Activated CD8-positive, alpha-beta memory T cell treated with anti-CD3 and anti-CD28 coated beads for 36 hours (primary cell): Measurements from ENCODE around the gene PSMD14. TPM values are rescaled to one million over a fixed set of nuclear protein-coding genes. Genes with fewer than 3 reads are reported as not detected.
"Not testable (repeated sequence)": the region's sequence is repeated elsewhere in the genome, so short reads cannot be mapped to it uniquely, and the experiment has no call there.

ENCODE experiments used
- CTCF ChIA-PET: fragments of 350-600 bp; sonication (Branson Sonifier 250); formaldehyde crosslinking; loops from one replicate; lab custom pipeline; 2021; ENCODE audit warnings: antibody characterized with exemption; lab: Charles Lee
- POLR2A ChIA-PET: fragments of 350-600 bp; sonication (Branson Sonifier 250); formaldehyde crosslinking; loops from one replicate; lab custom pipeline; 2021; ENCODE audit warnings: antibody characterized with exemption; lab: Charles Lee
- total RNA-seq, 2 experiments: library from RNA; stranded (reverse); gene quantifications; one replicate each; pipeline ENCODE4 v1.2.3, GENCODE V29; 2021

Gene PSMD14
- 100 to 1,000 TPM in 1 of 2 experiments, 10 to 100 TPM in 1; 99.1 to 105 TPM for total RNA-seq

DNA sequence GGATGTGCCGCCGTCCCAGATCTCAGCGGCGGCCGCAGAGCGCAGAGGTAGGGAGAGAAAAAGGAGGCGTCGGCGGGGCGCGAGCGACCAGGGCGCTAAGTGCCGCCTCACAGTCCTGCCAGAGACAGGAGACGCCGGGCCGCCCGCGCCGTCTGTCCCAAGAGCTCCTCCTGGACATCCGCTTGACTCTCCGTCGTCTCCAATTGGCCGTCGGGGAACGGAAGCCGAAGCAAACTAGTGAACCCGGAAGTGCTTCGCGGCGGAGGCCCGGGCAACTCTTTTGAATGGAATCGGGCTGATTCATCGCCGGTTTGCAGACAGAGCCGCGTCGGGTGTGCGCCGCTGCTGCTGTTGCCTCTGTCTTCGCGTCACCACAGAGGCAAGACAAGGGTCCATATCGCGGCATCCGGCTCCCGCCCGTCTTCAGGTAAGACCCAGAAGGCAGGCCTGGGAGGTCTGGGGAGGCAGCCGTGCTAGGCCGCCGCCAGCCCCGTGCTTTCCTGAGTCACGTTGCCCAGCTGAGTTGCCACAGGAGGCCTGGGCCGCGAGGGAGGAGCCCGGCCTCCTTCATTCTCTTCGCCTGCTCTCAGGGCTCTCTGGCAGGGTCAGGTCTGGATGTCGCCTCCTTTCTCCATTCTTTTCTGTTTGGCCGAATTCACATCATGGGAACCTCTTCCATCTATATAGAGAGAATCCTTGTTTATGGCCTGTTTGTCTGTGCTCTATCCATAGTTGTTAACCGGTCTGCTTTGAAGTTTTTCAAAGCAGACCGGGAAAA, at the start of gene PSMD14:
Gene PSMD14, plus strand, starts transcription at position 248 of the 778 bp plus-strand sequence. CDS start 10,401 bp downstream, outside the sequence.
- POLR2A ChIA-PET, result interaction anchor here (0.6 to 1.0 kb wide), 4 partner anchors 58 to 1388 kb away, joined by 4 to 6 read pairs (median 4); partner anchors contain the start of gene RBMS1
- CTCF ChIA-PET, result interaction anchor here (0.7 kb wide), 1 partner anchor 761 kb away, joined by 3 read pairs; no protein-coding TSS in a partner anchor

DNA sequence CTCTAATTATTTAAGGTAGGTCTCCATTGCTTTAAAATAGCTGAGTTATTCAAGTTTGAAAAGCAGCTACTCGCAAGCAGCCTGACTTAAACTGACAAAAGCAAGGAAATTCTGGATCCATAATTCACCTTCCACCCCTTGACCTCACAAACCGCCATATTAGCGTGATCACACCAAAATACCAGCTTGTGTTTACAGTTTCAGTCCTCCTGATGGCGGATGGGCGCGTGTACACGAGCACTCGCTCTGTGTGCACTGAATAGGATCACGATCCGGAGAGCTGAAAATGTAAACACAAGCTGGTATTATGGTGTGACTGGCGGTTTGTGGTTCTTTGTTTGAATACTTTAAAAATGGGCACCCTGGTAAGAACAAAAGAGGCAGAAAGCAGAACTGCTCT, 42.4 kb upstream of the PSMD14 start:
- CTCF ChIA-PET, result interaction anchor here (1.1 kb wide), 1 partner anchor 43 kb away, joined by 3 read pairs; no protein-coding TSS in a partner anchor
- POLR2A ChIA-PET, result interaction anchor here (0.7 kb wide), 1 partner anchor 48 kb away, joined by 3 read pairs; no protein-coding TSS in a partner anchor

DNA sequence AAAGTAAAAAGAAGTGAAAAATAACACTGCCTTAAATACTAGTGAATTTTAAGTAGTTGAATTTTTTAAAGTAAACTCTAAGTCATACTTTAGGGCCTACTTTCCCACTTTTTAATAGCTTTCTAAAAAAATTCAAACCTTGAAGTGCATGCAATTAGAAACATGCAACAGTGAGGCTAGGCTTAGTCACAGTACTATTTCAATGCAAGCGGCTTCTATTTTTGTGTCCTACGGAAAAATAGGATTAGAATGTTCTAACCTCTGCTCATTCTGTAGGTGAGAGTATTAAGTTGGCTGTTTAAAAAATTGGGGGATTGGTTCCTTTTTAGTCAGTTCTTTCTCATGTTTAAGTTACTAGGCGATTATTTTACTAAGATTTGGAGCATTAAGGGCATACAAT, 39.1 kb upstream of the PSMD14 start:
- CTCF ChIA-PET, result no interaction called here
- POLR2A ChIA-PET, result no interaction called here

DNA sequence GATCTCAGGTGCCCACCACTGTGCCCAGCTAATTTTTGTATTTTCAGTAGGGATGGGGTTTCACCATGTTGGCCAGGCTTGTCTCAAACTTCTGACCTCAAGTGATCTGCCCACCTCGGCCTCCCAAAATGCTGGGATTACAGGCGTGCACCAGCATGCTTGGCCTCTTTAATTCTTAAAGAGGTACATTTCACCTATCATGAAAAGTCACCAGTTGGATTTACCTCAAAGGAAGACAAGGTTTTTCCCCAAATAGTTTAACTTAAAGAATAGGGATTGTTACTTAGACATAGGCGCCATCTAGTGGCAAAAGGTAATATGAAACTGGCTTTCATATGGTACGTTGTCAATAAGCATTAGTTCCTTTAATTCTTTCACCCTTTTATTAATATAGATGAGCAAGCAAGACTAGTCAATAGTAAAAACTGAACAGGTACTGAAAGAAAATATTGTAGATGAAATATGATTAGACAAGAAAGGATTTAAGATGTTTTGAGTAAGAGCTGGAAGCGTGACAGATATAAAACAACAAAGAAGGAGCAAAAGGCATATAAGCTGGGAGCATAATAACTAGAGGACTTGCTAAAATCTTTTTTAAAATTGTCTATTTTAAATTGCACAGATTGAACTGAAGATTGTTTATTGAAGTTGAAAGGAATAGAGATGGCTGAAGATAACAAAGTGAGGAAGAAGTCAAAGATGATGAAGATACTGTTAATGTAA, 35.0 kb upstream of the PSMD14 start:
- CTCF ChIA-PET, result interaction anchor here (0.8 to 1.5 kb wide), 4 partner anchors 9 to 209 kb away, joined by 3 to 4 read pairs (median 4); no protein-coding TSS in a partner anchor
- POLR2A ChIA-PET, result no interaction called here

DNA sequence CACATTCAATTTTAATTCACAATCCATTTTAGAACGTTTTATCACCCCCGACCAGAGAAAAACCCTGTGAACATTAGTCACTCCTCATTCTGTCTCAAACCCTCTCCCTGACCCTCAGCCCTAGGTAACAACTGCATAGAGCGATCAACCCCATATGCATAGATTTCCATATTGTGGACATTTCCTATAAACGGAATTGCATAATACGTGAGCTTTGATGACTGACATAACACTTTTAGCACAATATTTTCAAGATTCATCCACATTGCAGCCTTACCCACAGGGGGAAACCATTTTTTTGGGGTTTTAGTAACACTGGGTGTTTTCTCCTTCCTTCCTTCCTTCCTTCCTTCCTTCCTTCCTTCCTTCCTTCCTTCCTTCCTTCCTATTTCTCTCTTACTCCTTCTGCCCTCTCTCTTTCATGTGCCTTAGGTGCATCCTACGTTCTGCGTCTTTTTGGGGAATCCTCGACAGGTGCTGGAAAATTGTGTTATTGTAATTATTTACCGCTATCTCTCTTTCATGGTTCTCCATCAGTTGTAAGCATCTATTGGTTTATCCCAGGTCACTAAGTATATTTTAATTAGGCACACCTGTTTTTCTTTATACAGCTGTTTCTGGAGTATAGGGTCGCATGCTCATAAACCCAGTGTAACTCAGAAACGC, 29.5 kb upstream of the PSMD14 start:
- CTCF ChIA-PET, POLR2A ChIA-PET: not testable (repeated sequence)

DNA sequence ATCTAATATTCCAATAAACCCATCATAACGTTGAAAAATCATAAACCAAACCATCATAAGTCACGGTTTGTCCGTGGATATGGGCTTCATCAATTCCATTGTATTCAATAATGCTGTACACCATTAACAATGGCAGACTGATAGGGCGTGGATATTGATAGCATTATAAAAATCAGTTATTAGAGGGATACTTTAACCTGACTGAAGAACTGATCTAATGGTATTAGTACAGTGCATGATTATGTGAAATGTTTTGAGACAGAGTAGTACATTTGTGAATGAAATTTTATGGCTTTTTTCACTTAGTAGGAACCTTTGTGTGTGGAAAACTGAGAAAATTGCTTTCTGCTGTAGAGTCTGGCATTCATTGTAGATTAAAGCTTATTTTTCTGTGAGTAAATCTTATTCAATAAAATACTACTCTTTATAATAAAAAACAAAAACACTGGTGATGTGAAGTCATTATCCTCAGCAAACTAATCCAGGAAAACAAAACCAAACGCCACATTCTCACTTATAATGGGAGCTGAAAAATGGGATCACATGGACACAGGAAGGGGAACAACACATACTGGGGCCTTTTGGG, 28.9 kb upstream of the PSMD14 start:
- POLR2A ChIA-PET, CTCF ChIA-PET: not testable (repeated sequence)

DNA sequence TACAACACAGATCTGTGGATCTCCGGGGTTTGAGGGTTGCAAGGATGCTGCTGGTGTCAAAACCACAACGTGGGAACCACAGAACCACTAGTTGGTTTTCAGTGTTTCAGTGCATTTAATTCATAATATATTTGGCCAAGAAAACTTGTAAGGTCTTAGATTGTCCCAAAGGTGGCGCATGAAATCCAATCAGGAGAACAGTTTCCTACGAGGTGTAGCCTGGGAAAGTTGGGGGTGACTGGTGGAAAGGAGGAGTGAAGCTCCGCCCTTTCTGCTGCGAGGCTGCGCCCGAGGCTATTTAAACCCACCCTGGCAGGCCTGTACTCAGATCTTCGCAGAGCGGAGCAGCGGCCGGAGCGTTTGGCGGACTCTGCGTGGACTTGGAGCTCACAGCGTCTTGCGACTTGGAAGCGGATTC, 27.3 kb upstream of the PSMD14 start:
- POLR2A ChIA-PET, result not testable (repeated sequence)
- CTCF ChIA-PET, result interaction anchor here (0.5 kb wide), 1 partner anchor 77 kb away, joined by 3 read pairs; no protein-coding TSS in a partner anchor

DNA sequence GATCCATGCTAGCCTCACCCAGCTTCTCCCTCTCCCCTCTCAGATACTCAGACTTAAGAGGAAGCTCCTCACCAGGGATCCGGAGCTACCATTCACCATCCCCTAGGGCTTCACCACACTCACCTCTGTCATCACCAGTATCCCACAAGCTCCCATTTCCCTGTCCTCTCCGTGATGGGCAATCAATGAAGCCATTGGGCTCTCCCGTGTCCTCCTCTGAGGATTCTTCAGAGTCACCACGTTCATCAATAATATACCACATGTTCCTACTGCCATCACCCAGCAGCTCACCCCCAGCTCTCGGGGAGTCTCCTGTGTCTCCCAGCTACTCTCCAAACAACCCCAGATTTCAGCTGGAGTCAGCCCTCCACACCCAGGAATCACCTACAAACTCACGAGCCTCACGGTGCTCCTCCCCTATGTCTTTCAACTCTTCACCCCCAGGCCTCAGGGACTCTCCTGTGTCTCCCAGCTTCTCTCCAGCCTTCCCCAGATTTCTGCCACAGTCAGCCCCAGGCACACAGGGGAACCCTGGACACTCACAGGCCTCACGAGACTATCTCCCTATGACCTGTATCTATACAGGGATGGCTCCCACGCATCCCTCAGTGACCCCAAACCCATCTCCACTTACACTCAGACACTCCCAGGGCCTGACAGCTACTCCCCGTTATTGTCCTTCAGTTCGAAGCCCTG, 26.5 kb upstream of the PSMD14 start:
- POLR2A ChIA-PET, CTCF ChIA-PET: not testable (repeated sequence)

DNA sequence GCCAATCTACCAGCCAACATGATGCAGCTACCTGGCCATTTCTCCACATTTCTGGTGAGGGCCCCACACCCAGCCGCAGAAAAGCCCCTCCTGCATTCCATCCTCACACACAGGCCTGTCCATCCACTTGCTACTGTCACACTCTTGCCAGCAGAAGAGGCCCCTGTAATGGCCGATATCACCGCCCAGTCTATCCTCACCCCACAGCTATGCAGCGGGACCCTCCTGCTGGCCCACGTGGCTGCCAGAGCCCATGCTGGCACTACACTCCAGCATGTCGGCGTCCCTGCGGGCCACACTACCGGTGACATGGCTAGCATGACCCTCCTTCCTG, 25.9 kb upstream of the PSMD14 start:
- CTCF ChIA-PET, result not testable (repeated sequence)

DNA sequence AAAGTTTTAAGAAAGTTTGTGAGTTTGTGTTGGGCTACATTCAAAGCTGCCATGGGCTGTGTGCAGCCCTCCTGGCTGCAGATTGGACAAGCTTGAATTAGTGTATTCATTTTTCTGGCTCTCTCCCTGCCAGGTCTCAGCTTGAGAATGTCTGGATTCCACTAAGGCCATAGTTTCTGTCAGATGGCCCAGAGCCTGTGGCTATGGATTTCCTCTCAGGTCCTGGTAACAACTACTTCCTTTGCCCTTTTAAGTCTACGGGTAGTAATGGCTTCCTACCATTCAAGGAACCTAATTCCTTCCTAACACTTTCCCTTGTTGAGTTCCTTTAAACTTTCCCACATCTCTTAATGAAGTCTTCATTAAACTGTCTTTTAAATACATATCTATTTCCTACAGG, 24.3 kb upstream of the PSMD14 start:
- ChIA-PET POLR2A (no interaction called here), CTCF (interaction anchor here (0.6 kb wide), 1 partner anchor 22 kb away, joined by 4 read pairs; no protein-coding TSS in a partner anchor)

More for the DNA sequence above, 25.9 kb upstream of the PSMD14 start:
- POLR2A ChIA-PET, result not testable (repeated sequence)

DNA sequence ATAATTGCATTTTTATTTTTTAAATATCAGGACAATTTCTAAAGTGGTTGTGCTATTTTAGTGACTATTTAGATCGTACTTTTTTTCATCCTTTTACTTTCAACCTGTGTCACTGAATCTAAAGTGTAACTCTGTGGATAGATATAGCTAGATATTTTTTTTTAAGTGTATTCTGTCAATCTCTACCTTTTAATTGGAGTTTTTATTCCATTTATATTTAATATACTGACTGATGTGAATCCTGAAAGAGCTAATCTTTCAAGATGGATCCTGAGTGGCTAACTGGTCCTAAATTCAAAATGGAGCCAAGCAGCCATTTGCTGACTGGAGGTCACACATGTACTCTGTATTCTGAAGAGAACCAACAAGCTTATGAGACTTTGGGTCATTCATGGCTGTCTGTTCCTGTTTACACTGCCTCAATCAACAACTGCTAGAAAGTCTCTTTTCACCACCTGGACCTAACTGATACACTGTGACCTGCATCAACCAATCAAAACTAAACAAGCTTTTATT, 4.6 kb upstream of the PSMD14 start:
- ChIA-PET POLR2A (no interaction called here), CTCF (no interaction called here)

DNA sequence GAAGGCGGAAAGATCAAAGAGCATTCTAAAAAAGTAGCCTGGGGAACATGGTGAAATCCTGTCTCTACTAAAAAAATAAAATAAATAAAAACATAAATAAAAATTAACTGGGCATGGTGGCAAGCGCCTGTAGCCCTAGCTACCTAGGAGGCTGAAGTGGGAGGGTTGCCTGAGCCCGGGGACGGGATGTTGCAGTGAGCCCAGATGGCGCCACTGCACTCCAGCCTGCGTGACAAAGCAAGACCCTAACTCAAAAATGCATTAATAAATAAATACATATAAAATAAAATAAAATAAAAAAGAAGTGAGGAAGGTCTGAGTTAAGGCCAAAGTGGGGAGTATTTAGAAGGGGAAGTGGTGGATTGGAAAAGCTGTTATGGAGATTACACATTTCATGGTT, 1.3 kb upstream of the PSMD14 start:
- POLR2A ChIA-PET, result no interaction called here
- CTCF ChIA-PET, result no interaction called here

DNA sequence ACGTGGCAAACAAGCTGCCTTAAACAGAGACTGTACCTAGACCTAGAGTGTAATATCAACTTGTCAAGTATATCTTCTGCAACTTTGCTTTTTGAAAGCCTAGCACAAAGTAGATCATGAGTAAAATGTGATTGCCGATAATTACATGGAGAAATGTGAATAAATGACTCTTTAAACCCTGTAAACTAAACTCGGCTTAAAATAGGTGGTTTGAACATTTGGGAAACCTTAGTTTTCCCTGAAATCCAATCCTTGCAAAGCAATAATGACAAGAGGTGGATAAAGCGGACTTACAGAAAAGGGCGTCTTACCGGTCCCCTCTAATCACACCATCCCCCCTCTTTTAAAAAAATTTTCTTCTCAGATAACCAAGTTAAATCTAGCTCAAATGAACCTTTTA, 549 bp upstream of the PSMD14 start:
- CTCF ChIA-PET, result interaction anchor here (0.7 kb wide), 1 partner anchor 761 kb away, joined by 3 read pairs; no protein-coding TSS in a partner anchor
- POLR2A ChIA-PET, result interaction anchor here (0.6 to 1.0 kb wide), 3 partner anchors 57 to 814 kb away, joined by 4 to 6 read pairs (median 5); partner anchors contain the start of gene RBMS1

DNA sequence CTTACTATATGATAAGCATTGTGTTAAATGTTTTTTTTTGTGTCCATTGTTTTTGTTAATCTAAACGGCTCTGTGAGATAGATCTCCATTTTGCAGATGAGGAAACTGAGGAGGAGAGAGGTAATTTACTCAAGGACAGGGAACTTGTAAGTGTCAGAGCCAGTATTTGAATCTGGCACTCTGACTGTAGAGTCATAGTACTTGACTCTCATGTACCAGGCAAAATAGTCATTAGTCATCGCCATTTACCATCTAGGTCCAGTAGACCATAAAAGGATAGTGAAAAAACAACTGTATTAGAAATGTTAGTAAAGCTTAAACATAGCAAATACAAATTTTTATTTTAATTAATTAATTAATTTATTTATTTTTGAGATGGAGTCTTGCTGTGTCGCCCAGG, 4.8 kb downstream of the PSMD14 start:
- CTCF ChIA-PET, result no interaction called here
- POLR2A ChIA-PET, result no interaction called here

DNA sequence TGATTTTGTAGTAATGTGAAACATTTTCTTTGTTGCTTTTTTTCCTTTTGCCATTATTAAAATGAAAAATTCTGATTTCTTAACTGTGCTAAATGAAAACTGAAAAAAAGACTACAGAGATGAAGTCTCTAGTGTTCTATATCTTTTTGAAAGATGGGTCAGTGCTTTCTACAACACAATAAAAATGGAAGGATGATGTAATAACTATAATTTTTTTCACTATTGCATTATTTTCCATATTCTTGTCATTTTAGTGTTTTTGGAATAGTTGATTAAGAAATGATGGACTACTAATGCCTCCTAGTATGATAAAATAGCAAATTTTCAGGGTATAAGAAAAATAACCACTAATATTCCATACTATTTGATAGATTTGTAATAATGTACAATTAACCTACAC, 7.2 kb downstream of the PSMD14 start:
- ChIA-PET CTCF (no interaction called here), POLR2A (no interaction called here)

DNA sequence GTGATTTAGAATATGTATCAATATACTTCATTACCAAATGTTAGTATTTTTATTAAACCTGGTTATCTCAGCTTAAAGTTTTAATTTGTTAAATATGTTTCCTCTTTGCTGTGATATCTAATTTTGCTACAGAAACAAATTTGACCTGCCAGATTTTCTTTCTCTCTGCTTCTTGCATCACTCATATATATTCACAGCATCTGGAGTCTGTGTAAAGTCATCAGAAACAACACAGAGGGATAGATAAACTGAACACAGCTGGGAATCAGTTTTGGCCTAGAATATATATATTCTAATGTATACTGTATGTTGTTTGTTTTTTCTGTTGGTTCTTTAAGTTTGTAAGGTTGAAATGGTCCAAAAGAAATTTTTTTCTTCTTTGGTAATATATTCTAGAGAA, 8.5 kb downstream of the PSMD14 start:
- ChIA-PET CTCF (no interaction called here), POLR2A (no interaction called here)

DNA sequence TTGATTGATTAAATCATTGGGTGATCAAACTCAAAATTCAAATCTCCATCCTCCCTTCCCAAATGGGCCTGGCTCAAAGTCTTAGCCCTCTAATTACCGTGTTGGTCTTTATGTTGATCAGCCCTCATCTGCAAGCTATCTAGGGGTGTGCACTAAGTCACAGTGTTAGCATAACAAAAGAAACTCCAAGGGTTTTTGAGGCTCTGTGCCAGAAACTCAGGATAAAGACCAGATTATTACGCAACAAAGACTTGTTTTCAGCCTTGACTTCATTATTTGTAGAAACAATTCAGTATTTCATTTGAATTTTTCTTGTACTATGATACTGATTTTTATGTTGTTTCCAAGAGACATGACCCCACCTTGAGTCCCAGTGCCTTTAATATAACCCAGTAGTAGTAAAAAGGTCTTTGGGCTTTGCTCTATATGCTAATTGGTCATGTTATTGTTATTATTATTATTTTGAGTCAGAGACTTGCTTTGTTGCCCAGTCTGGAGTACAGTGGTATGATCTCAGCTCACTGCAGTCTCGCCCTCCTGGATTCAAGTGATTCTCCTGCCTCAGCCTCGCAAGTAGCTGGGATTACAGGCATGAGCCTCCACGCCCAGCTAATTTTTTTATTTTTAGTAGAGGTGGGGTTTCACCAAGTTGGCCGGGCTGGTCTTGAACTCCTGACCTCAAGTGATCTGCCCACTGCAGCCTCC, 13.9 kb downstream of the PSMD14 start:
- CTCF ChIA-PET, result no interaction called here
- POLR2A ChIA-PET, result no interaction called here

DNA sequence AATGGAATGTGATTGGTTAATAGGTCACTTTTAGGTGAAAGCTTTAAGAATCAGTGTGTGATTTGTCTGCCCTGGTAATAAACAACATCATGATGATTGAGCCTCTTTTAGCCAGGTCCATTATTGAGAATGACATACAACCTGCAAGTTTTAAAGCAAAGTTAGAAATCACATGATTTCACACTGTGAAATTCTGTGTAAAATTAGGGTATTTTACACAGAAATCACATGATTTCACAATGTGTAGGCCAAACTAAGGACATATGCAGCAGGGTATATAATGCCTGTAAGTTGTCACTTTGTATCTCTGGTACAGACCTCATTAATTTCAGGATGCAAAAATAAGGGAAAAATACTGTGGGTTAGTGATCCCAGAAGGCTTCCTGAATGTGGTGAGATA, 16.7 kb downstream of the PSMD14 start:
- CTCF ChIA-PET, result no interaction called here
- POLR2A ChIA-PET, result no interaction called here
